Cerebellar nuclear complex (tissue), 1 donor: ENCODE results near the gene GEMIN4.
A peak's percentile ranks its signal among the peaks of the same experiment; 100 is the strongest.
"Not testable (repeated sequence)": the region's sequence is repeated elsewhere in the genome, so short reads cannot be mapped to it uniquely, and the experiment has no call there.

Source experiments
- DNase-seq, 2 experiments: peaks; one replicate each; lab custom pipeline; 2025; lab: John Stamatoyannopoulos, UW

The GEMIN4 gene

GRCh38 chr17:752002-752619 is at the start of gene GEMIN4:
TSS of gene GEMIN4 (minus strand) at chr17:752264. CDS start at chr17:752142, 122 bp downstream.
- DNase-seq = peak in 1 of 2 experiments; percentile 56

- no peak for DNase-seq
Observed at GRCh38 chr17:801660-802059, 49.6 kb upstream of the GEMIN4 start.

GRCh38 chr17:800446-801242 is 48.6 kb upstream of the GEMIN4 start:
- DNase-seq = no peak

GRCh38 chr17:799261-799660 is 47.2 kb upstream of the GEMIN4 start:
- no peak for DNase-seq

GRCh38 chr17:798246-798645 is 46.2 kb upstream of the GEMIN4 start:
- DNase-seq = no peak

GRCh38 chr17:797236-797840 is 45.3 kb upstream of the GEMIN4 start:
- DNase-seq = no peak

GRCh38 chr17:796609-797008 is 44.5 kb upstream of the GEMIN4 start:
- no peak for DNase-seq

- no peak for DNase-seq
Observed at GRCh38 chr17:795721-796120, 43.7 kb upstream of the GEMIN4 start.

GRCh38 chr17:795276-795675 is 43.2 kb upstream of the GEMIN4 start:
- no peak for DNase-seq

- peak; percentile 35 to 88 for DNase-seq
Observed at GRCh38 chr17:794876-795275, 42.8 kb upstream of the GEMIN4 start.

GRCh38 chr17:792277-792676 is 40.2 kb upstream of the GEMIN4 start:
- DNase-seq = no peak

- no peak for DNase-seq
Observed at GRCh38 chr17:791829-792228, 39.8 kb upstream of the GEMIN4 start.

- DNase-seq = not testable (repeated sequence)
Observed at GRCh38 chr17:790874-791247, 38.8 kb upstream of the GEMIN4 start.

GRCh38 chr17:789931-790873 is 38.1 kb upstream of the GEMIN4 start:
- not testable (repeated sequence) for DNase-seq

GRCh38 chr17:789160-789840 is 37.2 kb upstream of the GEMIN4 start:
- DNase-seq = no peak

GRCh38 chr17:788551-788950 is 36.5 kb upstream of the GEMIN4 start:
- DNase-seq = no peak

- no peak for DNase-seq
Observed at GRCh38 chr17:787641-788221, 35.7 kb upstream of the GEMIN4 start.

GRCh38 chr17:785901-786300 is 33.8 kb upstream of the GEMIN4 start:
- not testable (repeated sequence) for DNase-seq

- DNase-seq = no peak
Observed at GRCh38 chr17:784143-784542, 32.1 kb upstream of the GEMIN4 start.

- DNase-seq = peak in 1 of 2 experiments; percentile 48
Observed at GRCh38 chr17:781805-782731, 30.0 kb upstream of the GEMIN4 start, which contains the start of the genes GLOD4 and MRM3. TSS of gene GLOD4 (minus strand) at chr17:782280. CDS start at chr17:782255, 25 bp downstream. TSS of gene MRM3 (plus strand) at chr17:782353. CDS start at chr17:782379, 26 bp downstream.
